K562 treated with DMSO at 1 percent for 48 hours (cell line): ENCODE data around the gene FBXO22. TPM values are rescaled to one million over a fixed set of nuclear protein-coding genes. Genes with fewer than 3 reads are reported as not detected.

Experiments
- total RNA-seq: library from RNA; unstranded; fragments of 300-600 nt; gene quantifications from 2 replicates; pipeline ENCODE4 v1.2.3, GENCODE V29; 2022; ENCODE audit warnings: low replicate concordance; ENCODE audit errors: extremely low read depth

Gene FBXO22
- not detected in 2 replicates for total RNA-seq

GRCh38 chr15:75903331-75904239 is at the start of gene FBXO22:
TSS of gene FBXO22 (plus strand) at chr15:75903878. CDS start at chr15:75903964, 86 bp downstream.

Other genes starting within 250 kb of the FBXO22 start
- not detected in 2 replicates for gene CSPG4, start 191.0 kb upstream of the FBXO22 start, total RNA-seq
- not detected in 2 replicates for gene UBE2Q2, start 60.4 kb upstream of the FBXO22 start, total RNA-seq
- not detected in 2 replicates for gene NRG4, start 108.5 kb downstream of the FBXO22 start, total RNA-seq
- gene TMEM266, start 156.1 kb downstream of the FBXO22 start, total RNA-seq = not detected in 2 replicates